Measurements from ENCODE around the gene LIMS2. TPM values are rescaled to one million over a fixed set of nuclear protein-coding genes. Genes with fewer than 3 reads are reported as not detected.
A peak's percentile ranks its signal among the peaks of the same experiment; 100 is the strongest.

The LIMS2 gene
- total RNA-seq, 2 experiments from 2014 or later = 6.1 to 7.0 TPM

- no peaks in the 10 kb centered on the region for H3K9me3 ChIP-seq (ENCODE audit: control insufficient read depth in 1 of 2, insufficient read depth in 1 of 2, low read length in 2 of 2)
- Mint-ChIP-seq H3K36me3 (ENCODE audit: low read depth) (no peaks in the 10 kb centered on the region), H3K4me1 (ENCODE audit: low read depth) (peaks cover 39% of the 10 kb centered on the region), H3K27ac (peak overlapping the region; percentile 81), H3K4me3 (no peak overlapping the region), H3K9me3 (no peaks in the 10 kb centered on the region), H3K27me3 (no peaks in the 10 kb centered on the region)
- no peaks in the 10 kb centered on the region for H3K27me3 ChIP-seq (ENCODE audit: control insufficient read depth in 1 of 2, insufficient read depth in 2 of 2, low read length in 2 of 2)
- ChIA-PET POLR2A (interaction anchor here (0.6 to 3.1 kb wide), 4 partner anchors 45 to 122 kb away, joined by 3 to 20 read pairs (median 6); partner anchors contain the start of genes IWS1 and SFT2D3), CTCF (interaction anchor here (1.0 to 5.0 kb wide), 5 partner anchors 10 to 58 kb away, joined by 3 to 78 read pairs (median 4); no protein-coding TSS in a partner anchor)
- H3K27ac ChIP-seq (ENCODE audit: low read depth in 1 of 2, low read length in 2 of 2) = no peak overlapping the region
- no peaks in the 10 kb centered on the region for H3K36me3 ChIP-seq (ENCODE audit: insufficient read depth, low read length)
- TF ChIP-seq CTCF (IDR thresholded peaks at IDR 0.05) = no peak
- DNase-seq (peak in 4 of 14 experiments; percentile 14 to 55 (median 32)), ATAC-seq (ENCODE audit: poor library complexity) (peak; percentile 54)
- H3K4me3 ChIP-seq (ENCODE audit: low read length) = no peak overlapping the region
- intact Hi-C loops (cut with DNase I, micrococcal nuclease) = loop anchor here (1.0 to 10.0 kb wide), 6 partner anchors 58 to 564 kb away; partner anchors contain the start of genes IWS1 (in 2 of the 2) and WDR33 (in 1 of the 2)
- H3K4me1 ChIP-seq (ENCODE audit: insufficient read depth, low read length) = peaks cover 20% of the 10 kb centered on the region
Measured at GRCh38 chr2:127649100-127649611, 26.2 kb downstream of the LIMS2 start.

GRCh38 chr2:127648321-127648720 lies 27.0 kb downstream of the LIMS2 start:
- ATAC-seq (ENCODE audit: poor library complexity) (no peak), DNase-seq (no peak)
- Mint-ChIP-seq H3K36me3 (ENCODE audit: low read depth) (no peaks in the 10 kb centered on the region), H3K27me3 (no peaks in the 10 kb centered on the region), H3K4me3 (peak overlapping the region; percentile 25), H3K27ac (peak overlapping the region; percentile 54), H3K4me1 (ENCODE audit: low read depth) (peaks cover 48% of the 10 kb centered on the region), H3K9me3 (no peaks in the 10 kb centered on the region)
- intact Hi-C loops (cut with DNase I, micrococcal nuclease) = loop anchor here (5.0 to 10.0 kb wide), 5 partner anchors 71 to 564 kb away; partner anchors contain the start of genes IWS1 (in 2 of the 2) and WDR33 (in 1 of the 2)
- H3K27me3 ChIP-seq (ENCODE audit: control insufficient read depth in 1 of 2, insufficient read depth in 2 of 2, low read length in 2 of 2) = no peaks in the 10 kb centered on the region
- no peak overlapping the region for H3K4me3 ChIP-seq (ENCODE audit: low read length)
- no peak overlapping the region for H3K27ac ChIP-seq (ENCODE audit: low read depth in 1 of 2, low read length in 2 of 2)
- no peaks in the 10 kb centered on the region for H3K36me3 ChIP-seq (ENCODE audit: insufficient read depth, low read length)
- CTCF ChIA-PET = interaction anchor here (5.0 kb wide), 1 partner anchor 57 kb away, joined by 78 read pairs; no protein-coding TSS in a partner anchor
- no peaks in the 10 kb centered on the region for H3K9me3 ChIP-seq (ENCODE audit: control insufficient read depth in 1 of 2, insufficient read depth in 1 of 2, low read length in 2 of 2)
- peaks cover 23% of the 10 kb centered on the region for H3K4me1 ChIP-seq (ENCODE audit: insufficient read depth, low read length)
- POLR2A ChIA-PET = interaction anchor here (2.9 to 3.1 kb wide), 2 partner anchors 54 to 57 kb away, joined by 10 to 20 read pairs; partner anchors contain the start of gene SFT2D3
- no peak for TF ChIP-seq CTCF (IDR thresholded peaks at IDR 0.05)

- DNase-seq (no peak), ATAC-seq (ENCODE audit: poor library complexity) (no peak)
- no peaks in the 10 kb centered on the region for H3K9me3 Mint-ChIP-seq
- no peaks in the 10 kb centered on the region for H3K36me3 Mint-ChIP-seq (ENCODE audit: low read depth)
- ChIA-PET CTCF (interaction anchor here (5.0 kb wide), 1 partner anchor 56 kb away, joined by 78 read pairs; no protein-coding TSS in a partner anchor), POLR2A (interaction anchor here (3.1 kb wide), 1 partner anchor 56 kb away, joined by 20 read pairs; no protein-coding TSS in a partner anchor)
- no peak overlapping the region for H3K27ac ChIP-seq (ENCODE audit: low read depth in 1 of 2, low read length in 2 of 2)
- H3K4me1 ChIP-seq (ENCODE audit: insufficient read depth, low read length) = peaks cover 30% of the 10 kb centered on the region
- peaks cover 56% of the 10 kb centered on the region for H3K4me1 Mint-ChIP-seq (ENCODE audit: low read depth)
- intact Hi-C loops (cut with DNase I, micrococcal nuclease) = loop anchor here (5.0 to 10.0 kb wide), 5 partner anchors 70 to 563 kb away; partner anchors contain the start of genes IWS1 (in 2 of the 2) and WDR33 (in 1 of the 2)
- H3K27me3 Mint-ChIP-seq = no peaks in the 10 kb centered on the region
- no peaks in the 10 kb centered on the region for H3K27me3 ChIP-seq (ENCODE audit: control insufficient read depth in 1 of 2, insufficient read depth in 2 of 2, low read length in 2 of 2)
- H3K9me3 ChIP-seq (ENCODE audit: control insufficient read depth in 1 of 2, insufficient read depth in 1 of 2, low read length in 2 of 2) = no peaks in the 10 kb centered on the region
- no peaks in the 10 kb centered on the region for H3K36me3 ChIP-seq (ENCODE audit: insufficient read depth, low read length)
- TF ChIP-seq CTCF (IDR thresholded peaks at IDR 0.05) = no peak
- no peak overlapping the region for H3K4me3 ChIP-seq (ENCODE audit: low read length)
- H3K27ac Mint-ChIP-seq = peak overlapping the region; percentile 54
- H3K4me3 Mint-ChIP-seq = no peak overlapping the region
Measured at GRCh38 chr2:127647242-127648190, 27.8 kb downstream of the LIMS2 start.
